ENCODE results near the gene SPRYD7.
A peak's percentile ranks its signal among the peaks of the same experiment; 100 is the strongest.

Gene SPRYD7

DNA sequence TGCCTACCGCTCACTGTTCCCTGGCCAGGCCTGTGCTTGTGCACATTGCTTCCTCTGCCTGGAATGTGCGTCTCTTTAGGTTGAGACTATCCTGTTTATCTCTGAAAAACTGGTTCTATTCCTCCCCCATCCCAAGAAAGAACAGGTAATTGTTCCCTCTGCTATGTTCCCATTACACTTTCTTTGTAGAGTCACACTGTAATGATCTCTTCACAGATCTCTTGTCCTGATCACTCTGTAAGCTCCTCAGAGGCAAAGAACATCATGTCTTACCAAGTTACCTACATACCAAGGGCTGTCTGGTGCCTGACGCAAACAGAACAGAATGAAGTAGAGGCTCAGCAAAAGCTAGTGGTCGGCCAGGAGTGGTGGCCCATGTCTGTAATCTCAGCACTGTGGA lies 40.3 kb downstream of the SPRYD7 start:
- no CpG with 5 or more reads among the region's 4 CpGs for WGBS, 2 donors (ENCODE audit: extremely low coverage in 2 of 2, insufficient read length in 2 of 2, insufficient replicate concordance in 1 of 2)
- H4K8ac ChIP-seq (ENCODE audit: low read depth, low read length), result no peak overlapping the region
- H3K79me1 ChIP-seq (ENCODE audit: low read depth, low read length), result no peaks in the 10 kb centered on the region
- no peak overlapping the region for H3K14ac ChIP-seq (ENCODE audit: low read length)
- no peak overlapping the region for H2BK12ac ChIP-seq (ENCODE audit: low read length)
- H2AFZ ChIP-seq (ENCODE audit: low read length), result no peak overlapping the region
- H3K4me1 ChIP-seq (ENCODE audit: control insufficient read depth in 2 of 2, insufficient read depth in 1 of 2, low read depth in 1 of 2, low read length in 2 of 2), result no peaks in the 10 kb centered on the region
- no peak overlapping the region for H3K23ac ChIP-seq (ENCODE audit: low read depth, low read length, poor library complexity)
- no peaks in the 10 kb centered on the region for H3K27me3 ChIP-seq (ENCODE audit: control insufficient read depth in 3 of 3, insufficient read depth in 3 of 3, low read depth in 1 of 3, low read length in 3 of 3)
- no peak overlapping the region for H3K27ac ChIP-seq (replicated peaks; ENCODE audit: low read length)
- no peak overlapping the region for H3K9ac ChIP-seq (ENCODE audit: low read depth, low read length, poor library complexity)
- no peak overlapping the region for H2BK120ac ChIP-seq (ENCODE audit: low read depth, low read length)
- H2BK15ac ChIP-seq (ENCODE audit: low read length), result no peak overlapping the region
- no peak overlapping the region for H3K4ac ChIP-seq (ENCODE audit: low read length)
- no peak overlapping the region for H4K91ac ChIP-seq (ENCODE audit: low read depth, low read length, poor library complexity)
- H2BK5ac ChIP-seq (ENCODE audit: low read length), result no peak overlapping the region
- no peaks in the 10 kb centered on the region for H3K36me3 ChIP-seq (replicated peaks in 1 of 2; ENCODE audit: control insufficient read depth in 2 of 2, insufficient read depth in 2 of 2, low read length in 2 of 2)
- no peak overlapping the region for H3K4me3 ChIP-seq (ENCODE audit: low read length in 2 of 2)
- no peak overlapping the region for H3K4me2 ChIP-seq (ENCODE audit: insufficient read depth, low read length, poor library complexity, severe bottlenecking)
- no peaks in the 10 kb centered on the region for H3K9me3 ChIP-seq (replicated peaks in 1 of 2; ENCODE audit: control insufficient read depth in 2 of 2, insufficient read depth in 1 of 2, low read depth in 1 of 2, low read length in 2 of 2)
- H2AK5ac ChIP-seq (ENCODE audit: low read depth, low read length), result no peak overlapping the region
- H3K18ac ChIP-seq (ENCODE audit: low read length), result no peak overlapping the region
- no peak for DNase-seq (ENCODE audit: low spot score)

DNA sequence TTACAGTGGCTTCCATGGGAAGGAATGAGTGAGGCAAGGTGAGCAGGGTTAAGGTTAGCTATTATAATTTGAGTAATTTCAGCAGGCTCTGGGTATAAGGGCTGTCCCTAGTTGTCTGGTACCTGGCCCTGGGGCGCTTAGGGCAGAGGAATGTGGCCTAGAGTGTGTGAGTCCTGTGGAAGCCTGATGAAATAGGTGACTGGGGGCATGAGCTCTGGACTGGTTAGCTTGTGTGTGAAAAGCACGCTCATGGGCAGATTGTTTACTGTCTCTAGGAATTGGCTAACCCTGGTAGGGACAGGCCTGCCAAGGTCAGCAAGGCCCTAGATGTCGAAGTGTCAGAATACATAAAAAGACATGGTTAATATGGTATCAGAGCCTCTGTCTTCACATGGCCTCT lies 42.5 kb downstream of the SPRYD7 start:
- Histone ChIP-seq H3K18ac (ENCODE audit: low read length) (no peak overlapping the region), H3K36me3 (replicated peaks in 1 of 2; ENCODE audit: control insufficient read depth in 2 of 2, insufficient read depth in 2 of 2, low read length in 2 of 2) (no peaks in the 10 kb centered on the region), H2AK5ac (ENCODE audit: low read depth, low read length) (no peak overlapping the region), H2BK120ac (ENCODE audit: low read depth, low read length) (no peak overlapping the region), H3K9ac (ENCODE audit: low read depth, low read length, poor library complexity) (no peak overlapping the region), H3K4me1 (ENCODE audit: control insufficient read depth in 2 of 2, insufficient read depth in 1 of 2, low read depth in 1 of 2, low read length in 2 of 2) (no peaks in the 10 kb centered on the region), H4K8ac (ENCODE audit: low read depth, low read length) (no peak overlapping the region), H3K9me3 (replicated peaks in 1 of 2; ENCODE audit: control insufficient read depth in 2 of 2, insufficient read depth in 1 of 2, low read depth in 1 of 2, low read length in 2 of 2) (peaks cover 0 to 2% of the 10 kb centered on the region in 2 donors), H3K4me3 (ENCODE audit: low read length in 2 of 2) (no peak overlapping the region), H4K91ac (ENCODE audit: low read depth, low read length, poor library complexity) (no peak overlapping the region), H3K4ac (ENCODE audit: low read length) (no peak overlapping the region), H2BK5ac (ENCODE audit: low read length) (no peak overlapping the region), H3K27ac (replicated peaks; ENCODE audit: low read length) (no peak overlapping the region), H3K14ac (ENCODE audit: low read length) (no peak overlapping the region), H2BK15ac (ENCODE audit: low read length) (no peak overlapping the region), H3K4me2 (ENCODE audit: insufficient read depth, low read length, poor library complexity, severe bottlenecking) (no peak overlapping the region), H3K79me1 (ENCODE audit: low read depth, low read length) (no peaks in the 10 kb centered on the region), H3K27me3 (ENCODE audit: control insufficient read depth in 3 of 3, insufficient read depth in 3 of 3, low read depth in 1 of 3, low read length in 3 of 3) (no peaks in the 10 kb centered on the region), H3K23ac (ENCODE audit: low read depth, low read length, poor library complexity) (no peak overlapping the region), H2BK12ac (ENCODE audit: low read length) (no peak overlapping the region), H2AFZ (ENCODE audit: low read length) (no peak overlapping the region)
- no CpG with 5 or more reads among the region's 3 CpGs for WGBS, 2 donors (ENCODE audit: extremely low coverage in 2 of 2, insufficient read length in 2 of 2, insufficient replicate concordance in 1 of 2)
- no peak for DNase-seq (ENCODE audit: low spot score)

DNA sequence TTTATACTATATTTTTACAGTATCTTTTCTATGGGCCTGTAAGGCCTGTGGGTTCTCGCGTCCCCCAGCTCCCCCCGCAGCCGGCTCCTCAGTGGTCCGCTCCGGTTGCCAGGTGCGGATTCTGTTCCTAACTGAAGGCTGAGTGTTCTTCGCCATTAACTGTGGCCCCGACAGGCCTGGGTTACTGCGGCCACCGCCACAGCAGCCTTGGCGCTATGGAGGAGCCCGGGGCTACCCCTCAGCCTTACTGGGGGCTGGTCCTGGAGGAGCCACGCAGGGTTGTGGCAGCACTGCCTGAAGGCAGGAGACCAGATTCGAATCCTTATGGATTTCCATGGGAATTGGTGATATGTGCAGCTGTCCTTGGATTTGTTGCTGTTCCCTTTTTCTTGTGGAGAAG lies 45.8 kb downstream of the SPRYD7 start:
- DNase-seq (ENCODE audit: low spot score), result no peak

GRCh38 chr13:49878682-49879081 lies 57.5 kb downstream of the SPRYD7 start:
- DNase-seq (ENCODE audit: low spot score), result no peak
- H2BK120ac ChIP-seq (ENCODE audit: low read depth, low read length), result no peak overlapping the region
- no peak overlapping the region for H4K8ac ChIP-seq (ENCODE audit: low read depth, low read length)
- no peak overlapping the region for H3K23ac ChIP-seq (ENCODE audit: low read depth, low read length, poor library complexity)
- no peak overlapping the region for H3K4me2 ChIP-seq (ENCODE audit: insufficient read depth, low read length, poor library complexity, severe bottlenecking)
- H3K36me3 ChIP-seq (replicated peaks in 1 of 2; ENCODE audit: control insufficient read depth in 2 of 2, insufficient read depth in 2 of 2, low read length in 2 of 2), result no peaks in the 10 kb centered on the region
- no peak overlapping the region for H3K4ac ChIP-seq (ENCODE audit: low read length)
- H3K9ac ChIP-seq (ENCODE audit: low read depth, low read length, poor library complexity), result no peak overlapping the region
- H2AFZ ChIP-seq (ENCODE audit: low read length), result no peak overlapping the region
- no peaks in the 10 kb centered on the region for H3K79me1 ChIP-seq (ENCODE audit: low read depth, low read length)
- peak overlapping the region; percentile 21 for H3K14ac ChIP-seq (ENCODE audit: low read length)
- peaks cover 0 to 2% (median 0%) of the 10 kb centered on the region in 3 experiments for H3K27me3 ChIP-seq (ENCODE audit: control insufficient read depth in 3 of 3, insufficient read depth in 3 of 3, low read depth in 1 of 3, low read length in 3 of 3)
- peaks cover 13 to 21% of the 10 kb centered on the region in 2 donors for H3K9me3 ChIP-seq (replicated peaks in 1 of 2; ENCODE audit: control insufficient read depth in 2 of 2, insufficient read depth in 1 of 2, low read depth in 1 of 2, low read length in 2 of 2)
- no peak overlapping the region for H2BK5ac ChIP-seq (ENCODE audit: low read length)
- no peak overlapping the region for H2AK5ac ChIP-seq (ENCODE audit: low read depth, low read length)
- H4K91ac ChIP-seq (ENCODE audit: low read depth, low read length, poor library complexity), result no peak overlapping the region
- H2BK12ac ChIP-seq (ENCODE audit: low read length), result no peak overlapping the region
- no peak overlapping the region for H3K27ac ChIP-seq (replicated peaks; ENCODE audit: low read length)
- H3K4me1 ChIP-seq (ENCODE audit: control insufficient read depth in 2 of 2, insufficient read depth in 1 of 2, low read depth in 1 of 2, low read length in 2 of 2), result no peaks in the 10 kb centered on the region
- no peak overlapping the region for H2BK15ac ChIP-seq (ENCODE audit: low read length)
- WGBS, 2 donors (ENCODE audit: extremely low coverage in 2 of 2, insufficient read length in 2 of 2, insufficient replicate concordance in 1 of 2), result no CpG with 5 or more reads among the region's 3 CpGs
- H3K18ac ChIP-seq (ENCODE audit: low read length), result no peak overlapping the region
- H3K4me3 ChIP-seq (ENCODE audit: low read length in 2 of 2), result peak overlapping the region in 1 of 2 donors; percentile 1

More for the DNA sequence above, 45.8 kb downstream of the SPRYD7 start:
- no peak overlapping the region for H3K4ac ChIP-seq (ENCODE audit: low read length)
- H2BK120ac ChIP-seq (ENCODE audit: low read depth, low read length), result no peak overlapping the region
- no peak overlapping the region for H2BK5ac ChIP-seq (ENCODE audit: low read length)
- H4K8ac ChIP-seq (ENCODE audit: low read depth, low read length), result peak overlapping the region; percentile 98
- no peak overlapping the region for H2AFZ ChIP-seq (ENCODE audit: low read length)
- WGBS, 2 donors (ENCODE audit: extremely low coverage in 2 of 2, insufficient read length in 2 of 2, insufficient replicate concordance in 1 of 2), result no CpG with 5 or more reads among the region's 15 CpGs
- no peak overlapping the region for H3K4me2 ChIP-seq (ENCODE audit: insufficient read depth, low read length, poor library complexity, severe bottlenecking)
- no peak overlapping the region for H2BK15ac ChIP-seq (ENCODE audit: low read length)
- no peak overlapping the region for H3K27ac ChIP-seq (replicated peaks; ENCODE audit: low read length)
- no peak overlapping the region for H2BK12ac ChIP-seq (ENCODE audit: low read length)
- no peak overlapping the region for H3K18ac ChIP-seq (ENCODE audit: low read length)
- no peak overlapping the region for H4K91ac ChIP-seq (ENCODE audit: low read depth, low read length, poor library complexity)
- H3K14ac ChIP-seq (ENCODE audit: low read length), result no peak overlapping the region
- H3K4me1 ChIP-seq (ENCODE audit: control insufficient read depth in 2 of 2, insufficient read depth in 1 of 2, low read depth in 1 of 2, low read length in 2 of 2), result no peaks in the 10 kb centered on the region
- no peak overlapping the region for H2AK5ac ChIP-seq (ENCODE audit: low read depth, low read length)
- H3K27me3 ChIP-seq (ENCODE audit: control insufficient read depth in 3 of 3, insufficient read depth in 3 of 3, low read depth in 1 of 3, low read length in 3 of 3), result no peaks in the 10 kb centered on the region
- peaks cover 1% of the 10 kb centered on the region for H3K79me1 ChIP-seq (ENCODE audit: low read depth, low read length)
- no peak overlapping the region for H3K23ac ChIP-seq (ENCODE audit: low read depth, low read length, poor library complexity)
- peaks cover 0 to 2% of the 10 kb centered on the region in 2 donors for H3K9me3 ChIP-seq (replicated peaks in 1 of 2; ENCODE audit: control insufficient read depth in 2 of 2, insufficient read depth in 1 of 2, low read depth in 1 of 2, low read length in 2 of 2)
- H3K4me3 ChIP-seq (ENCODE audit: low read length in 2 of 2), result no peak overlapping the region
- H3K9ac ChIP-seq (ENCODE audit: low read depth, low read length, poor library complexity), result no peak overlapping the region
- no peaks in the 10 kb centered on the region for H3K36me3 ChIP-seq (replicated peaks in 1 of 2; ENCODE audit: control insufficient read depth in 2 of 2, insufficient read depth in 2 of 2, low read length in 2 of 2)

Measured in neuronal stem cell (in vitro differentiated cells).